Endothelial cell of umbilical vein (primary cell): ENCODE data around the gene RDH5. TPM values are rescaled to one million over a fixed set of nuclear protein-coding genes. Genes with fewer than 3 reads are reported as not detected.

ENCODE experiments used
- BruUV-seq: library from RNA; stranded (reverse); fragments of 400-500 nt; replicated peaks from 2 replicates; lab custom pipeline; 2021; lab: Mats Ljungman, UMichigan
- CTCF ChIA-PET: fragments of 300-600, 350-600 bp; sonication (Branson Sonifier 250); formaldehyde crosslinking; loops from one replicate; lab custom pipeline; 2021; ENCODE audit warnings: antibody characterized with exemption, inconsistent platforms; lab: Charles Lee
- POLR2A ChIA-PET: fragments of 300-600, 350-600 bp; sonication (Branson Sonifier 250); formaldehyde crosslinking; loops from one replicate; lab custom pipeline; 2021; ENCODE audit warnings: antibody characterized with exemption, inconsistent platforms; lab: Charles Lee
- DNase-seq: peaks from one replicate; pipeline ENCODE4 v3.0.0-alpha.2; 2011; ENCODE audit warnings: low read depth, low spot score
- FAIRE-seq: peaks from 2 replicates; lab custom pipeline; 2011; peaks lifted over from hg19 to GRCh38; lab: Jason Lieb, UNC
- H2AFZ ChIP-seq: 2 replicates; pipeline ENCODE4 v1.6.0; 2012; ENCODE audit warnings: low read depth, low read length, control low read depth, inconsistent platforms
- H3K27ac ChIP-seq: 2 replicates; pipeline ENCODE4 v1.5.1; 2011; ENCODE audit warnings: low read depth, mild to moderate bottlenecking, control low read depth, low read length, moderate library complexity; ENCODE audit not compliant: insufficient read depth
- H3K27me3 ChIP-seq, 2 experiments: 2 replicates each; pipeline versions ENCODE4 v1.6.0 to v1.6.1; 2011; ENCODE audit warnings: low read length in 2 of 2, mixed read lengths in 1 of 2; ENCODE audit not compliant: control insufficient read depth in 2 of 2, insufficient read depth in 2 of 2
- H3K36me3 ChIP-seq, 2 experiments: 2 replicates in 1 of 2; 3 replicates in 1 of 2; pipeline ENCODE4 v1.5.1; 2011; ENCODE audit warnings: low read length in 2 of 2, mild to moderate bottlenecking in 1 of 2, moderate library complexity in 1 of 2; ENCODE audit not compliant: control insufficient read depth in 2 of 2, insufficient read depth in 2 of 2; ENCODE audit errors: extremely low read depth in 1 of 2
- H3K4me1 ChIP-seq: 3 replicates; pipeline ENCODE4 v1.5.1; 2011; ENCODE audit warnings: mild to moderate bottlenecking, low read length; ENCODE audit not compliant: control insufficient read depth, insufficient read depth; ENCODE audit errors: extremely low read depth
- H3K4me2 ChIP-seq: 2 replicates; pipeline ENCODE4 v1.6.1; 2011; ENCODE audit warnings: low read length, control low read depth, mixed read lengths; ENCODE audit not compliant: insufficient read depth
- H3K4me3 ChIP-seq, 3 experiments: fragments of 200-600 bp in 1 of 3; sonication (generic), shearing (Covaris generic) in 1 of 3; replicated peaks in 1 of 3; 2 replicates each; pipeline ENCODE4 v1.5.1; 2011 to 2016; ENCODE audit warnings: control low read depth in 3 of 3, low read length in 3 of 3, mild to moderate bottlenecking in 2 of 3, inconsistent platforms in 1 of 3, low read depth in 1 of 3, moderate library complexity in 1 of 3; ENCODE audit not compliant: insufficient read depth in 1 of 3
- H3K79me2 ChIP-seq: 2 replicates; pipeline ENCODE4 v1.6.0; 2012; ENCODE audit warnings: low read length, inconsistent platforms; ENCODE audit not compliant: control insufficient read depth, insufficient read depth
- H3K9ac ChIP-seq: replicated peaks from 2 replicates; pipeline ENCODE3; 2011; ENCODE audit warnings: low read length, control low read depth; ENCODE audit not compliant: insufficient read depth; ENCODE audit errors: extremely low read depth
- H3K9me1 ChIP-seq: replicated peaks from 3 replicates; pipeline ENCODE4 v1.6.0; 2011; ENCODE audit warnings: mild to moderate bottlenecking, low read length; ENCODE audit not compliant: control insufficient read depth, insufficient read depth; ENCODE audit errors: extremely low read depth
- H3K9me3 ChIP-seq: replicated peaks from 2 replicates; pipeline ENCODE4 v1.5.1; 2012; ENCODE audit warnings: low read length, inconsistent platforms; ENCODE audit not compliant: control insufficient read depth, insufficient read depth
- H4K20me1 ChIP-seq: replicated peaks from 2 replicates; pipeline ENCODE3; 2011; ENCODE audit warnings: mild to moderate bottlenecking, low read length; ENCODE audit not compliant: control insufficient read depth, insufficient read depth; ENCODE audit errors: extremely low read depth
- POLR2A ChIP-seq: IDR thresholded peaks from 2 replicates; pipeline ENCODE4 v1.6.1; 2012; ENCODE audit warnings: low read depth, mild to moderate bottlenecking, control low read depth, low read length
- dilution Hi-C: fragments of 300-500 bp; cut with MboI; formaldehyde crosslinking; loops from one replicate; pipeline ENCODE4 v1.15.0; 2019; ENCODE audit warnings: low sequenced_read_pairs; ENCODE audit not compliant: extremely low pct_ligation_motif_present
- intact Hi-C: fragments of 100-400 bp; cut with micrococcal nuclease; formaldehyde crosslinking; loops from one replicate; pipeline ENCODE4 v1.10.0; 2022
- polyA plus RNA-seq, 4 experiments: library from polyadenylated mRNA; depleted of rRNA in 3 of 4; stranded (reverse) in 3 of 4; unstranded in 1 of 4; fragments of >200 nt; gene quantifications; 2 replicates each; pipeline versions ENCODE4 v1.2.1 to v1.2.3, GENCODE V29; 2011 to 2012; ENCODE audit warnings: missing spikeins in 1 of 4
- total RNA-seq: library from RNA; stranded (reverse); gene quantifications from 2 replicates; pipeline ENCODE4 v1.2.3, GENCODE V29; 2021
- TF ChIP-seq, protein P1 (sequence below), 2 donors: IDR thresholded peaks; 1 replicate in 1 of 2; 2 replicates in 1 of 2; pipeline ENCODE4 v1.5.1; 2011; ENCODE audit warnings: low read length in 2 of 2, mild to moderate bottlenecking in 2 of 2, moderate library complexity in 2 of 2, control low read depth in 1 of 2, inconsistent platforms in 1 of 2, low read depth in 1 of 2; ENCODE audit not compliant: insufficient read depth in 1 of 2; ENCODE audit errors: extremely low read depth in 1 of 2

RDH5 gene
- total and polyA plus RNA-seq, 2 donors (not counting 3 experiments of a cell fraction or from before 2014, with no cell fraction given), result 2.7 to 3.7 TPM

DNA sequence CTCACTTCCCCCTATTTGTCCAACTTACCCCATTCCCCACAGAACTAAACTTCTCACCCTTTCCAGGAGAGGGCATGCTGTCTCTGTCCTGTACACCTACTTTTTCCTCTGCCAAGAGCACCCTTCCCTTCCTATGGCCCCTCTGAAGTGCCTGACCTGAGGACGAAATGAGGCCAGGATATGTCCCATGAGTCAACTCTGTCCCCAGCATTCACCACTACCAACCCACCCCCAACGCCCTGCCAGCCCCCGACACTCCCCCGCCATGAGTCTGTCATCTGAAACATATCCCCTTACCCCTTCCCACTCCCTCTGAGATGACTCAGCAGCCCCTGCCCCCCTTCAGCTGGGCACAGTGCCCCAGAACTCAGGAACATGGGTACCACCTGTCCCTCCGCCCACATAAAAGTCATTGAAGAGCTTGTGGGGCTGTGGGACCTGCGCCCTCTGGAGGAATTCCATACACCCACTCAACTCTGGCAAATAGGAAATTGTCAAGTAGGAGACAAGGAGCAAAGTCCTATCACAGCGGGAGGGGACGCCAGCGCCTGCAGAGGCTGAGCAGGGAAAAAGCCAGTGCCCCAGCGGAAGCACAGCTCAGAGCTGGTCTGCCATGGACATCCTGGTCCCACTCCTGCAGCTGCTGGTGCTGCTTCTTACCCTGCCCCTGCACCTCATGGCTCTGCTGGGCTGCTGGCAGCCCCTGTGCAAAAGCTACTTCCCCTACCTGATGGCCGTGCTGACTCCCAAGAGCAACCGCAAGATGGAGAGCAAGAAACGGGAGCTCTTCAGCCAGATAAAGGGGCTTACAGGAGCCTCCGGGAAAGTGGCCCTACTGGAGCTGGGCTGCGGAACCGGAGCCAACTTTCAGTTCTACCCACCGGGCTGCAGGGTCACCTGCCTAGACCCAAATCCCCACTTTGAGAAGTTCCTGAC lies 38.8 kb upstream of the RDH5 start:
- H3K27ac ChIP-seq, result no peak overlapping the region
- intact Hi-C loops, result loop anchor here (1.0 kb wide), 1 partner anchor 56 kb away; no protein-coding TSS in a partner anchor
- H3K27me3 ChIP-seq, result peaks cover 0 to 5% of the 10 kb centered on the region in 2 experiments
- peak overlapping the region; percentile 23 for H2AFZ ChIP-seq
- no peaks in the 10 kb centered on the region for H4K20me1 ChIP-seq
- H3K4me3 ChIP-seq, result no peak overlapping the region
- no TSS peak for BruUV-seq
- H3K9ac ChIP-seq, result no peak overlapping the region
- H3K9me1 ChIP-seq, result no peaks in the 10 kb centered on the region
- H3K9me3 ChIP-seq, result no peaks in the 10 kb centered on the region
- no peak overlapping the region for H3K4me2 ChIP-seq
- TF ChIP-seq POLR2A, result no peak
- TF ChIP-seq, protein P1, sequence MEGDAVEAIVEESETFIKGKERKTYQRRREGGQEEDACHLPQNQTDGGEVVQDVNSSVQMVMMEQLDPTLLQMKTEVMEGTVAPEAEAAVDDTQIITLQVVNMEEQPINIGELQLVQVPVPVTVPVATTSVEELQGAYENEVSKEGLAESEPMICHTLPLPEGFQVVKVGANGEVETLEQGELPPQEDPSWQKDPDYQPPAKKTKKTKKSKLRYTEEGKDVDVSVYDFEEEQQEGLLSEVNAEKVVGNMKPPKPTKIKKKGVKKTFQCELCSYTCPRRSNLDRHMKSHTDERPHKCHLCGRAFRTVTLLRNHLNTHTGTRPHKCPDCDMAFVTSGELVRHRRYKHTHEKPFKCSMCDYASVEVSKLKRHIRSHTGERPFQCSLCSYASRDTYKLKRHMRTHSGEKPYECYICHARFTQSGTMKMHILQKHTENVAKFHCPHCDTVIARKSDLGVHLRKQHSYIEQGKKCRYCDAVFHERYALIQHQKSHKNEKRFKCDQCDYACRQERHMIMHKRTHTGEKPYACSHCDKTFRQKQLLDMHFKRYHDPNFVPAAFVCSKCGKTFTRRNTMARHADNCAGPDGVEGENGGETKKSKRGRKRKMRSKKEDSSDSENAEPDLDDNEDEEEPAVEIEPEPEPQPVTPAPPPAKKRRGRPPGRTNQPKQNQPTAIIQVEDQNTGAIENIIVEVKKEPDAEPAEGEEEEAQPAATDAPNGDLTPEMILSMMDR (IDR thresholded peaks at IDR 0.05; ENCODE audit: extremely low read depth in 1 of 2, insufficient read depth in 1 of 2, low read depth in 1 of 2, low read length in 2 of 2), result peak; percentile 14 to 43
- no peaks in the 10 kb centered on the region for H3K36me3 ChIP-seq
- H3K4me1 ChIP-seq, result no peaks in the 10 kb centered on the region
- no peaks in the 10 kb centered on the region for H3K79me2 ChIP-seq
- dilution Hi-C loops, result no loop called here
- ChIA-PET POLR2A (no interaction called here), CTCF (interaction anchor here (0.7 to 2.6 kb wide), 10 partner anchors 15 to 57 kb away, joined by 3 to 10 read pairs (median 4); partner anchors contain the start of gene BLOC1S1)
- peak; percentile 44 for DNase-seq
- FAIRE-seq, result peak; percentile 67
